G401 (cell line): ENCODE measurements around the gene MAP4K4. TPM values are rescaled to one million over a fixed set of nuclear protein-coding genes. Genes with fewer than 3 reads are reported as not detected.

ENCODE experiments used
- DNase-seq: peaks from one replicate; pipeline ENCODE4 v3.0.0-alpha.2; 2015; ENCODE audit warnings: low spot score
- in situ Hi-C: cut with HindIII; loops from 2 replicates; pipeline ENCODE4 v1.10.0; 2016; ENCODE audit warnings: low sequenced_read_pairs, mixed read lengths
- total RNA-seq: library from RNA; depleted of rRNA; stranded (reverse); fragments of >200 nt; shearing (Covaris generic); gene quantifications from 2 replicates; pipeline ENCODE4 v1.2.3, GENCODE V29; 2014

Gene MAP4K4
- total RNA-seq, 1 experiment from 2014 or later: 70.8 TPM

- peak; percentile 59 for DNase-seq
- in situ Hi-C loops: no loop called here
These were observed 78.9 kb downstream of the MAP4K4 start for GRCh38 chr2:101776172-101777043.

- peak; percentile 81 for DNase-seq
- in situ Hi-C loops: no loop called here
These were observed 79.8 kb downstream of the MAP4K4 start for GRCh38 chr2:101777337-101777736.

DNA sequence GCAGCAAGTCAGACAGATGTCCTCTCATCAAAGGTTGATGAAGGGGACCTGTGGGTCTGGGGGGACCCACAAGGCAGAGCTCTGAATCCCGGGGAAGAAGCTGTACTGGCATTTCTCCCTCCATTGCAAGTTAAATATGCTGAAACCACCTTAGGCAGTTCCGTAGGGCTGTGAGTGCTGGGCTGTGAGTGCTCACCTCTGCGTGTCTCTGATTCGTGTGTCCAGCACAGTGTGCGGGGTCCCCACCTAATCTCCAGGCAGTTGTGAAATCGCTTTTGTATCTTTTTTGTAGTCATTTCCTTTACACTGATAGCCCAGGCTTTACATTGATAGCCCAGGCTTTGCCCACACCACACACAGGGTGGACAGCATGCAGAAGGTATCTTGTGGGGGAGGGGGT is 80.6 kb downstream of the MAP4K4 start:
- in situ Hi-C loops: no loop called here
- DNase-seq: no peak

GRCh38 chr2:101779190-101779589 is 81.7 kb downstream of the MAP4K4 start:
- DNase-seq: no peak
- in situ Hi-C loops: no loop called here

- in situ Hi-C loops: no loop called here
- no peak for DNase-seq
These were observed 82.1 kb downstream of the MAP4K4 start for GRCh38 chr2:101779656-101780055.

- in situ Hi-C loops: no loop called here
These were observed 83.8 kb downstream of the MAP4K4 start for GRCh38 chr2:101781326-101781725.

DNA sequence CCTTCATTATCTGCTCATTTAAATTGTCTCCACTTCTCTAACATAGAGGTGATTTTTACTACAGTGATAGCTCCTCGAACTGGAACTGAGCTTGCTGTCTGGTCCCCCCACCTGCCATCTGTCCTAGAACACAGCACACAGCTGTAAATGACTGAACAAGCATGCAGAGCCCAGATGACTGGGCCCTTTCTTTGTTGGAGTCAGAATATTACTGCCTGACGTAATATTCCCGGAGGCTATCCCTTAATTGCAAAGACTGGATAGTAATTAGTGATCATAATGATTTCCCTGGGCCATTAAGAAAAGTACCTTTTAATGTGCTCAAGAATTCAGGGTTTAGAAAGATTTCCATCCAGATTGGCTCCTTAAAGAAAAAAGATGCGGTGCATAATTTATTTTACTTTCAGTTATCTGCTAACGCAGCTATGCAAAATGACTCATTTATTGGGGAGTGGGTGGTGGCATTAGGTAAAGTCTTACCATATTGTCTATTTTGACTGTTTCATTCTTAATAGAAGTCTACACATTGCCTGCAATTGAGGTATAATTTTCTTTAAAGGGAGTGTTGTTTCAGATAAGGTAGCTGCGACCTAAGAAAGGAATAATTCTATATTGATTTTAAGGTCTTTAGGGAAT is 84.4 kb downstream of the MAP4K4 start:
- in situ Hi-C loops: no loop called here
- no peak for DNase-seq

More at GRCh38 chr2:101781326-101781725, 83.8 kb downstream of the MAP4K4 start:
- DNase-seq: no peak

DNA sequence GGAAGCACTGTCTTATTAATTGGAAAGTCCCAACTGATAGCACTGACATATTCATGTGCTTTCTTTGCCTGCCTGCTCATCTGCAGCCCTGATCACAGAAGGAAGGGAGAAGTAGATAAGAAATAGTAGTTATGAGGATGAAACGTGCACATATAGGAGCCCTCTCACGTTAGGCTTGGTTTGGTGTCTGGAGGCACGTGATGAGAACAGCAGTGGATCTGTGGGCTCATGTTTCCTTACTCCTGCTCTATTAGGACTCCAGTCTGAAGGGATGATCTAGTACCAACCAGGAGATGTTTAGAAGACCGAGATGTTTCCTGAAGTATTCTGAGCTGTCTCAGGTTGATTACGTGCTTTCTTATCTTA is 84.9 kb downstream of the MAP4K4 start:
- in situ Hi-C loops: no loop called here
- no peak for DNase-seq

GRCh38 chr2:101787097-101787496 is 89.6 kb downstream of the MAP4K4 start:
- no peak for DNase-seq
- in situ Hi-C loops: no loop called here

GRCh38 chr2:101788565-101788964 is 91.1 kb downstream of the MAP4K4 start:
- in situ Hi-C loops: no loop called here
- DNase-seq: no peak

- DNase-seq: no peak
- in situ Hi-C loops: no loop called here
These were observed 91.8 kb downstream of the MAP4K4 start for GRCh38 chr2:101788995-101789970.

DNA sequence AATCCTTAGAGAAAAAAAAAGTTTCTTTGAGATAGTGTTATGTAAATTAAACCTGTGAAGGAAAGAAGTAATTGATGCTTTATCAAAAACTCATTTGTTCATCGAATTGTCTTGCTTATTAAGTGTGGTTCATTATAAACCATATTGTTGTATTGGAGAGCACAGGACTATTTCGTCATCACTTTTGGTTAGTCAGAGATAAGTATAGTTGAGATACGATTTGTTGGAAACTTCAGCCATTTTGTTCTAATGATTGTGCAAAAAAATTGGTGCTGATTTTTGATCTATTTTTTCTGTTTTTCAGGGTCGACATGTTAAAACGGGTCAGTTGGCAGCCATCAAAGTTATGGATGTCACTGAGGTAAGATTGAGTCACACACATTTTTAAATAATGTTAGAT is 92.9 kb downstream of the MAP4K4 start:
- no peak for DNase-seq
- in situ Hi-C loops: no loop called here

- in situ Hi-C loops: no loop called here
- DNase-seq: no peak
These were observed 93.3 kb downstream of the MAP4K4 start for GRCh38 chr2:101790857-101791256.

GRCh38 chr2:101792208-101792607 is 94.7 kb downstream of the MAP4K4 start:
- in situ Hi-C loops: no loop called here
- no peak for DNase-seq

- in situ Hi-C loops: no loop called here
- peak; percentile 89 for DNase-seq
These were observed 95.9 kb downstream of the MAP4K4 start for GRCh38 chr2:101793277-101793969.

DNA sequence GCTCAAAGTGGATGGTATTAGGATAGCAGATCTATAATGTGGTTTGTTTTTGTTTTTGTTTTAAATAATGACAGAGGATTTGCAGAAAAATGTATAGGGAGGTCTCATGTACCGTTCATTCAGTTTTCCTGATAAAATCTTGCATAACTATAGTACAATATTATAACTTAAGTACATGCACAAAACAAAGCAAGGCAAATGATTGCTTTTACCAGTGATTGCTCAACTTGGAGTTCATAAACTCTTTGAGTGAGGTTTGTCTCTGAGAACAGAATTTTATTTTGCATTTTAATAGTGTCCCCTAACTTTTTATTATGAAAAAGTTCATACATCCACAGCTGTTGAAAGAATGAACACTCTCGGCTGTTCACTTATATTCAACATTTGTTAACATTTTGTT is 96.6 kb downstream of the MAP4K4 start:
- no peak for DNase-seq
- in situ Hi-C loops: no loop called here

DNA sequence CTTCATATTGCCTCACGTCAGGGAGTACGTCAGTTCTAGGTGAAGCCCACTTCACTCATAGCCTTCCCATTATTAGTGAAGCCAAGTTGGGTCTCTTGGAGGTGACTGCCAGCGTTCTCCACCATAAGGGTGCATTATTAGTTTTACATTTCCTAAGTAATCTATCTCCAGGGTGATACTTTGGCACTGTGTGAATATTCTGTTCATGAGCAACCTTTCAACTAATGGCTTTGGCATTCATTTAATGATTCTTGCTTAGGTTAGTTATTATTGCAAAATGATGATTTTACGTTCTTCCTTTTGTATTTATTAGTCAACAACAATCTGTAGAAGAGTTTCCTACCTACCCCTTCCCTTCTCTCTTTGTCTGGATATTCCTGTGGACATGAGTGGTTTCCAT is 97.5 kb downstream of the MAP4K4 start:
- in situ Hi-C loops: no loop called here
- no peak for DNase-seq

- in situ Hi-C loops: no loop called here
- DNase-seq: no peak
These were observed 99.5 kb downstream of the MAP4K4 start for GRCh38 chr2:101796825-101797600.
